Duodenal mucosa (tissue), 2 donors: ENCODE results near the gene SCP2D1.

Source experiments
- H3K27ac ChIP-seq: one replicate; pipeline ENCODE4 v1.7.0; 2013; ENCODE audit warnings: low read depth, low read length
- H3K27me3 ChIP-seq, 2 donors: one replicate each; pipeline ENCODE4 v1.7.0; 2013; ENCODE audit warnings: low read length in 2 of 2, control low read depth in 1 of 2; ENCODE audit not compliant: insufficient read depth in 2 of 2, control insufficient read depth in 1 of 2
- H3K36me3 ChIP-seq, 2 donors: one replicate each; pipeline ENCODE4 v1.7.0; 2013; ENCODE audit warnings: low read length in 2 of 2, control low read depth in 1 of 2; ENCODE audit not compliant: insufficient read depth in 2 of 2, control insufficient read depth in 1 of 2
- H3K4me1 ChIP-seq, 2 donors: one replicate each; pipeline ENCODE4 v1.7.0; 2013; ENCODE audit warnings: low read length in 2 of 2, control low read depth in 1 of 2; ENCODE audit not compliant: insufficient read depth in 2 of 2, control insufficient read depth in 1 of 2
- H3K4me3 ChIP-seq, 2 donors: one replicate each; pipeline ENCODE4 v1.7.0; 2013; ENCODE audit warnings: low read length in 2 of 2, low read depth in 1 of 2
- H3K9ac ChIP-seq, 2 donors: one replicate each; pipeline ENCODE4 v1.7.0; 2013; ENCODE audit warnings: low read length in 2 of 2, low read depth in 1 of 2
- H3K9me3 ChIP-seq, 2 donors: one replicate each; pipeline ENCODE4 v1.7.0; 2013; ENCODE audit warnings: low read length in 2 of 2, control low read depth in 1 of 2; ENCODE audit not compliant: control insufficient read depth in 1 of 2

Gene SCP2D1

DNA sequence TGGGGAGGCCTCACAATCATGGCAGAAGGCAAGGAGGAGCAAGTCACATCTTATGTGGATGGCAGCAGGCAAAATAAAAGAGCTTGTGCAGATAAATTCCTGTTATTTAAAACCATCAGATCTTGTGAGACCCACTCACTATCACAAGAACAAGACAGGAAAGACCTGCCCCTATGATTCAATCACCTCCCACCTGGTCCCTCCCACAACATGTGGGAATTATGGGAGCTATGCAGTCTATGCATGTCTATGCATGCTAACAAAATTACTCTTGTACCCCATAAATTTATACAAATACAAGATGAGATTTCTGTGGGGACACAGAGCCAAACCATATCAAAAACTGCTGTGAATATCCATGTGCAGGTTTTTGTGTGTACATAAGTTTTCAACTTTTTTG lies 25.6 kb upstream of the SCP2D1 start:
- no peak overlapping the region for H3K4me3 ChIP-seq
- H3K36me3 ChIP-seq, result no peaks in the 10 kb centered on the region
- H3K4me1 ChIP-seq, result no peaks in the 10 kb centered on the region
- H3K9ac ChIP-seq, result no peak overlapping the region
- H3K27ac ChIP-seq, result no peak overlapping the region
- no peaks in the 10 kb centered on the region for H3K27me3 ChIP-seq
- H3K9me3 ChIP-seq, result no peaks in the 10 kb centered on the region

DNA sequence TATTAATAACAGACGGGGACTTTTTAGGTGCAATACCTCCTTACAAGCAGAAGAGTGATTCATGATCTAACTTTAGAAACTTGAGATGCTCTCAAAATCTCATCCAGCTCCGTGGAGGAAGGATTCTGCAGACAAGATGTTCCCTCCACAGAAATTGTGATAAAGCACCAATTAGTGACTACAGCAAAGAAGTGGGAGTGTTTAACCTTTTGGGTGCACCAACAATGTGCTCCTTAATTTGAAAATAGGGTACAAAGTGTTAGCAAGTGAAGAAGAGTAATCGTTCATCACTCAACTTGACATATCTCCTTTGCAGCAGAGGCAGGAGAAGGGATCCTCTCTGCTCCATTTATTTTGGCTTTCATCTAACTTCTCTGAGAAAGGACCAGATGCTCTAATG lies 22.8 kb upstream of the SCP2D1 start:
- Histone ChIP-seq H3K9ac (no peak overlapping the region), H3K27me3 (no peaks in the 10 kb centered on the region), H3K4me3 (no peak overlapping the region), H3K36me3 (no peaks in the 10 kb centered on the region), H3K27ac (no peak overlapping the region), H3K9me3 (no peaks in the 10 kb centered on the region), H3K4me1 (peaks cover 0 to 7% of the 10 kb centered on the region in 2 donors)

DNA sequence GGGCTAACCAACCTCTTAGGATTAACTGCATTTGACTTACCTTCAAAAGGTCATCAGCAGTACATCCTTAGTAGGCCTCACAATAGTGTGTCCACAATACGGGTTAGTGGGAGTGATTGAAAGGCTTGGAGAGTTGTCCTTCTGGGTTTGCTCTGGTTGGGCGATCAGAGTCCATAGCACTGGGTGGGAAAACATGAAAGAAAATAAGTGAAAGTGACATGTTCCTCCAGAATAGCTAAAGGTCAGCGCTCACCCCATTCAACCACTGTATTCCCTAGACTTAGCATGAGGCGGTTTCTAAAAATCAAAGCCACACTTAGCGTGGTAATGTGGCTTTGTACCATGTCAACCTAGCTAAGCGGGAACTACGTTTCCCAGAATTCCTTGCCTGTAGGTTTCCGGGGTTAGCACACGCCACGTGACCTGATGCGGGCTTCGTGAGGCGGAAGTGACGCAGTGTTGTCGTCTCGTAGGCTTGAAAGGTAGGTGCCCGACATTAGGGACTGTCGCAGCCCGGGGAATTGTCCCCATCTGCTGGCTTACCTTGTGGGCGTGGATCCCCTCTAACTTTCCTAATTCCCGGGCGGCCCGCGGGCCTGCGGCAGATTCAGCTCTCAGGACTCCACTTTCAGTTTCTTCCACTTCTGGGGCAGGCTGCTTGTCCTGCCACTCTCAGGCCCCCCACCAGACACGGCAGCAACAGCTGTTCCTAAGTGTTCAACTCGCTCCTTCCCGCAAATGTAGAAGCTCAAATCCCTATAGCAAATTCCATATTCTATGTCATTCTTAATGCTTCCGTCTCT lies 19.8 kb upstream of the SCP2D1 start:
- Histone ChIP-seq H3K4me3 (peak overlapping the region; percentile 77 to 85), H3K27ac (peak overlapping the region; percentile 59), H3K9me3 (peaks cover 0 to 4% of the 10 kb centered on the region in 2 donors), H3K27me3 (no peaks in the 10 kb centered on the region), H3K36me3 (no peaks in the 10 kb centered on the region), H3K9ac (peak overlapping the region; percentile 68 to 72), H3K4me1 (peaks cover 0 to 7% of the 10 kb centered on the region in 2 donors)

DNA sequence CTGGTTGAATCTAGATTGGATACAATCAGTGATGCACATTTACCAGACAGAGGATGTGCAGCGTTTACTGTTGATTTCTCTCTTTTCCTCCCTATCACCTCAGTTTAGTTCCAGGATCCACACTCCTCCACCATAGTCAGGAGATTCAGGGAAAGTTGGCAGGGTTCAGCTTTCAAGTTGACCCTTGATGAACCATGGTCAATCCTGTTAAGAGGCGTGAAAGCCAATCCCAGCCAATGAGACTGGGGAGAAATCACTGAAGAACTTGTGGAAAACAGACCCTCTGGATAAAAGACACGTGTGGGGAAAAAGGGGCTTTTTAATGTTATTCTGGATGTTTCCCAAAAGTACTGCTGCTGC lies 19.2 kb upstream of the SCP2D1 start:
- peak overlapping the region; percentile 59 for H3K27ac ChIP-seq
- peaks cover 0 to 4% of the 10 kb centered on the region in 2 donors for H3K9me3 ChIP-seq
- peak overlapping the region; percentile 77 to 85 for H3K4me3 ChIP-seq
- peak overlapping the region; percentile 68 to 72 for H3K9ac ChIP-seq
- H3K27me3 ChIP-seq, result no peaks in the 10 kb centered on the region
- no peaks in the 10 kb centered on the region for H3K36me3 ChIP-seq
- H3K4me1 ChIP-seq, result peaks cover 0 to 7% of the 10 kb centered on the region in 2 donors

DNA sequence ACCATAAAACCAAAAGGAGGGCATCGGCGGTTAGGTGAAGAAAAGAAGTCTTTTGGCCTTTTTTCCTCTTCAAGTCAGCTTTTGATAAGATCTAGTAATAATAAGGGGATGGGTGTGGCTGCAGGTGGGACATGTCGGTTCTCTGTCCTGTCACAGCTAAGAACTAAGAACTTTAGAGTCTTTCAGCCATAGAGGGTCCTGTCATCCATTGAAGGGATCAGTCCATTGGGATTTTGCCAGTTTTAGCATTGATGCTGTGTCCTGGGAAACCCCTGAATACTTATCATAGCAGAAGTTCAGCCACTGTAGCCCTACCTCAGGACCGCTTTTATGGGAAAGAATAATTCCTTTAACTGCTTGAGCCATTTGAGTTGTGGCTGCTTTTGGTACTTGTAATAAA lies 18.2 kb upstream of the SCP2D1 start:
- Histone ChIP-seq H3K36me3 (no peaks in the 10 kb centered on the region), H3K27me3 (no peaks in the 10 kb centered on the region), H3K9me3 (peaks cover 0 to 4% of the 10 kb centered on the region in 2 donors), H3K4me1 (peaks cover 0 to 7% of the 10 kb centered on the region in 2 donors), H3K27ac (no peak overlapping the region), H3K4me3 (no peak overlapping the region), H3K9ac (no peak overlapping the region)

DNA sequence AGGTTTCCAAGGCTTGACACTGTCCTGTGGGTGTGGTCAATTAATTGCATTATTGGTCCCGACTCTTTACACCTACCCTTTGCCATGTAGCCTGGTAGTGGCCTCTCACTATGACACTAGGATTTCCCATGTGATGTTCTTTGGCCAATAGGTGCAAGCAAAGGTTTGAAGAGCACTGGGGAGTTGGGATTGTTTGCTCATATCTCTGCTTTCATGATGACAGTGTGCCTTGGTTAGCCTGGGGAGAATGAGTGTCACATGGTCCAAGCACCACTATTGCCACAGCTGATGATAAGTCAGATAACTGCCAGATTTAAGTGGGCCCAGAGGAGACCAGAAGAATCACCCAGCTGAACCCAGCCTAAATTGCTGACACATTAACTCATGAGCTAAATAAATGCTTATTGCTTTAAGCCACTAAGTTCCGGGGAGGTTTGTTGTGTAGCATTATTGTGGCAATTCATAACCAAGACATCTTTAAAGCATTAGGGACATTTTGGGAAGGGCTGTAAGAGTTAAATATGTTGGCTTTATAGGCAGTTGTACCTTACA lies 17.2 kb upstream of the SCP2D1 start:
- Histone ChIP-seq H3K27me3 (no peaks in the 10 kb centered on the region), H3K4me3 (no peak overlapping the region), H3K9me3 (peaks cover 0 to 4% of the 10 kb centered on the region in 2 donors), H3K36me3 (no peaks in the 10 kb centered on the region), H3K27ac (no peak overlapping the region), H3K4me1 (peaks cover 0 to 7% of the 10 kb centered on the region in 2 donors), H3K9ac (no peak overlapping the region)

DNA sequence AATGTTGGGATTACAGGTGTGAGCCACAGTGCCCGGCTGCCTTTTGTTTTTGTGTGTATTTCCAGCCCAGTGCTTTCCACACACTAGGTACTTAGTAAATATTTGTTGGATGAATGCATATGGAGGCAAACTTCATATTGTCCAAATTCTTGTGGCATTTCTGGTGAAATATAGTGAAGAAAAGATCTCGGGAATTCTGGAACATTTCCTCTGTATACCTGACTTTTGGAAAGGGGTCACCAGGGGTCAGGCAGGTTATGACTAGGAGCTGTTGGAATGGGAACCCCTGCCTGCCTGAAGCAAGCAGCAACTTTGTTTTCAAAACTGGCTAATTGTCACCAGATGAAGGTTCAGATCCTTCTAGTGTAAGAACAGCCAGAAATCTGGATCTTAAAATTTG lies 12.1 kb upstream of the SCP2D1 start:
- peaks cover 0 to under 1% of the 10 kb centered on the region in 2 donors for H3K9me3 ChIP-seq
- H3K36me3 ChIP-seq, result no peaks in the 10 kb centered on the region
- no peaks in the 10 kb centered on the region for H3K27me3 ChIP-seq
- no peak overlapping the region for H3K27ac ChIP-seq
- no peak overlapping the region for H3K9ac ChIP-seq
- no peaks in the 10 kb centered on the region for H3K4me1 ChIP-seq
- no peak overlapping the region for H3K4me3 ChIP-seq

DNA sequence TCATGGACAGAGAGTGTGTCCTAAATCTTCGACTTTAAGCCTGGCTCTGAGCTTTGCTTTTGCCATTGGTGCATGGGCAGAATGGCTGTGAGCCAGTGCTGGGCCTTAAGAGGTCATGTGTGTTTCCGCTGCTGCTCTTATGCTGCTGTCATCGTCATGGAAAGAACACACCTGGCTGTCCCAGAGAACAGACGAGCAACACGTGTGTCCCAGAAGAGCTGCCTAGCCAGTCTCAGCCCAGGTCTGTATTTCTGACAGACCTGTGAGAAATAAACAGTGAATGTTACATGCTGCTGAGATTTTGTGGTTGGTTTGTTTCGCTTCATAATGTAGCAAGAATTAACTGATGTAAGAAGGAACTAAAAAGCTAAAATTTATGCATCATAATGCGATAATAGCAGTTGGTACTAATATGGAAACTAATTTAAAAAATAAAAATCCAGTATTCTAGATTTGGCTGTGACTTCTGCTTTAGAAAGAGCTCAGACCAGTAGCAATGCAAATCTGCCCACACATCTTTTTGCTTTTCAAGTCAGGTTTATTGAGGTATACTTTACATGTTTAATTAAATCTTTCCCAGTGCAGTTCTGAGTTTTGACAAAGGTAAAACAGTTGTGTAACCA lies 11.5 kb upstream of the SCP2D1 start:
- Histone ChIP-seq H3K27ac (no peak overlapping the region), H3K9ac (no peak overlapping the region), H3K9me3 (no peaks in the 10 kb centered on the region), H3K4me1 (no peaks in the 10 kb centered on the region), H3K4me3 (no peak overlapping the region), H3K36me3 (no peaks in the 10 kb centered on the region), H3K27me3 (no peaks in the 10 kb centered on the region)

DNA sequence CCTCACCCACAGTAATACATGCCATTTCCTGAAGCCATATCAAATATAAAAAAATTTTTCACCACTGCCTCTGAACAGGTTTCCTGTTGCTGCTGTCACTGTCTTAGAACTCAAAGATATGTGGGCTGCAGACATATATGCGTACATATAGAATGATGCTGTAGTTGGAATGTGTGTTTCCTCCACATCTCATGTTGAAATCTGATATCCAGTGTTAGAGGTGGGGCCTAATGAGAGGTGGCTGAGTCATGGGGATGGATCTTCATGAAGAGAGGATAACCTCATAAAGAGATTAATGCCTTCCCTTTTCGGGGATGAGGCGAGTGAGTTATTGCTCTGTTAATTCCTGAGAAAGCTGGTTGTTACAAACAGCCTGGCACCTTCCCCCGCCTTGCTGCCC lies 7.7 kb upstream of the SCP2D1 start:
- Histone ChIP-seq H3K36me3 (no peaks in the 10 kb centered on the region), H3K9ac (no peak overlapping the region), H3K9me3 (no peaks in the 10 kb centered on the region), H3K27ac (no peak overlapping the region), H3K4me1 (no peaks in the 10 kb centered on the region), H3K4me3 (no peak overlapping the region), H3K27me3 (no peaks in the 10 kb centered on the region)

DNA sequence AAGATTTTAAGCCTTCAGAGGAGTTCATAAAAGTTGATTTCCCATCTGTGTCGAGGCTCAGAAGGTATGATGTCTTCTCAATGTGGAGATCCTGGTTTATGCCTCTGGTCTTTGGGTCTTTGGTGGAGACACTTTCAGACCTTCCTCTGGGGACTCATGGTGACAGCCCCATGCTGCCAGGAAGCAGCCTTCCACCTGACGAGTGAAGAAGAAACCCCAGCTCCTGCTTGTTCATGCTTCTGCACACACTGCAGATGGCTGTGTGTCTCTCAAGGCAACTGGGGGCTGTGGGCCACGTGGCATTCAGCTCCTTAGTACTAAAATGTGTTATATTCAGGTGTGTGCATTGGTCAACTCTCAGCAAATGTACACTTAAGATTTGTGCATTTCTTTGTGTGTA lies 4.9 kb upstream of the SCP2D1 start:
- H3K9ac ChIP-seq, result no peak overlapping the region
- no peaks in the 10 kb centered on the region for H3K36me3 ChIP-seq
- no peak overlapping the region for H3K4me3 ChIP-seq
- no peaks in the 10 kb centered on the region for H3K4me1 ChIP-seq
- H3K27ac ChIP-seq, result no peak overlapping the region
- no peaks in the 10 kb centered on the region for H3K9me3 ChIP-seq
- H3K27me3 ChIP-seq, result no peaks in the 10 kb centered on the region
